GM06990 (cell line): ENCODE data around the gene ACKR1.

ENCODE experiments used
- DNase-seq: peaks from one replicate; pipeline ENCODE4 v3.0.0-alpha.2; 2011; ENCODE audit not compliant: insufficient read length; ENCODE audit errors: extremely low read depth
- H3K27me3 ChIP-seq: replicated peaks from 2 replicates; pipeline ENCODE4 v1.6.0; 2011; ENCODE audit warnings: low read length; ENCODE audit not compliant: control insufficient read depth, insufficient read depth
- H3K36me3 ChIP-seq: 2 replicates; pipeline ENCODE4 v1.5.1; 2011; ENCODE audit warnings: low read length; ENCODE audit not compliant: control insufficient read depth, insufficient read depth
- H3K4me3 ChIP-seq: replicated peaks from 2 replicates; pipeline ENCODE4 v1.5.1; 2011; ENCODE audit warnings: low read depth, mild to moderate bottlenecking, control low read depth, low read length
- TF ChIP-seq, protein P1 (sequence below): IDR thresholded peaks from 2 replicates; pipeline ENCODE4 v1.5.1; 2011; ENCODE audit warnings: low read length, control low read depth, mild to moderate bottlenecking, inconsistent platforms; ENCODE audit not compliant: insufficient read depth, poor library complexity, severe bottlenecking

Gene ACKR1

DNA sequence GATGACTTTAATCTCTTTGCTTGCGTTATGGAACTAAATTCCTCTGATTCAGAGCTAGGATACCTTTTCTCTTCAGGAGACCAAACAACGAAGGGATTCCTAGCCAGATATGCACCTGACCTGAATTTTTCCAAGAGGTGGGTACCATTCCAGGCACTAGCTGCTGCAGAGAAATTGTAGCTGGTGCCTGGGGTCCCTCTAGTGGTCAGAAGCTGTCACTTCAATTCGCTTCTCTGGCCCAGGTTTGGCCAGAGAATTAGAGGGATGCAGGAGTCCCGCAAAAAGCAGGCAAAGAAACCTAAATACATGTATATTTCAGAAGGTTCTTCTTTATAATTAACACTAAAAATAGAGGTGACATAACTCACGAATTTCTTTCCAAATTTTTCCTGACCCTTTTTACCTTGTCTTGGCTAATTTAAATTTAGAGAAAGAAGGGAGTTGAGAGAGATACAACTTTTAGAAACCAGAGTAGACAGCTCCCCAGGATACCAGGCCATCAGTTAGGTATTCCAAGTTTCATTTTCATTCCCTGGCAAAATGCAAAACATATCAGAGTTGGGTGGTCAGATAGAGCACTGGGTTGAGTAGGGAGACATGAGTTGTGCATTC lies 9.6 kb downstream of the ACKR1 start:
- Histone ChIP-seq H3K36me3 (no peaks in the 10 kb centered on the region), H3K4me3 (no peak overlapping the region), H3K27me3 (no peaks in the 10 kb centered on the region; the same call in 1 of the 2 replicates)
- no peak for DNase-seq
- TF ChIP-seq, protein P1, sequence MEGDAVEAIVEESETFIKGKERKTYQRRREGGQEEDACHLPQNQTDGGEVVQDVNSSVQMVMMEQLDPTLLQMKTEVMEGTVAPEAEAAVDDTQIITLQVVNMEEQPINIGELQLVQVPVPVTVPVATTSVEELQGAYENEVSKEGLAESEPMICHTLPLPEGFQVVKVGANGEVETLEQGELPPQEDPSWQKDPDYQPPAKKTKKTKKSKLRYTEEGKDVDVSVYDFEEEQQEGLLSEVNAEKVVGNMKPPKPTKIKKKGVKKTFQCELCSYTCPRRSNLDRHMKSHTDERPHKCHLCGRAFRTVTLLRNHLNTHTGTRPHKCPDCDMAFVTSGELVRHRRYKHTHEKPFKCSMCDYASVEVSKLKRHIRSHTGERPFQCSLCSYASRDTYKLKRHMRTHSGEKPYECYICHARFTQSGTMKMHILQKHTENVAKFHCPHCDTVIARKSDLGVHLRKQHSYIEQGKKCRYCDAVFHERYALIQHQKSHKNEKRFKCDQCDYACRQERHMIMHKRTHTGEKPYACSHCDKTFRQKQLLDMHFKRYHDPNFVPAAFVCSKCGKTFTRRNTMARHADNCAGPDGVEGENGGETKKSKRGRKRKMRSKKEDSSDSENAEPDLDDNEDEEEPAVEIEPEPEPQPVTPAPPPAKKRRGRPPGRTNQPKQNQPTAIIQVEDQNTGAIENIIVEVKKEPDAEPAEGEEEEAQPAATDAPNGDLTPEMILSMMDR, result peak; percentile 96

DNA sequence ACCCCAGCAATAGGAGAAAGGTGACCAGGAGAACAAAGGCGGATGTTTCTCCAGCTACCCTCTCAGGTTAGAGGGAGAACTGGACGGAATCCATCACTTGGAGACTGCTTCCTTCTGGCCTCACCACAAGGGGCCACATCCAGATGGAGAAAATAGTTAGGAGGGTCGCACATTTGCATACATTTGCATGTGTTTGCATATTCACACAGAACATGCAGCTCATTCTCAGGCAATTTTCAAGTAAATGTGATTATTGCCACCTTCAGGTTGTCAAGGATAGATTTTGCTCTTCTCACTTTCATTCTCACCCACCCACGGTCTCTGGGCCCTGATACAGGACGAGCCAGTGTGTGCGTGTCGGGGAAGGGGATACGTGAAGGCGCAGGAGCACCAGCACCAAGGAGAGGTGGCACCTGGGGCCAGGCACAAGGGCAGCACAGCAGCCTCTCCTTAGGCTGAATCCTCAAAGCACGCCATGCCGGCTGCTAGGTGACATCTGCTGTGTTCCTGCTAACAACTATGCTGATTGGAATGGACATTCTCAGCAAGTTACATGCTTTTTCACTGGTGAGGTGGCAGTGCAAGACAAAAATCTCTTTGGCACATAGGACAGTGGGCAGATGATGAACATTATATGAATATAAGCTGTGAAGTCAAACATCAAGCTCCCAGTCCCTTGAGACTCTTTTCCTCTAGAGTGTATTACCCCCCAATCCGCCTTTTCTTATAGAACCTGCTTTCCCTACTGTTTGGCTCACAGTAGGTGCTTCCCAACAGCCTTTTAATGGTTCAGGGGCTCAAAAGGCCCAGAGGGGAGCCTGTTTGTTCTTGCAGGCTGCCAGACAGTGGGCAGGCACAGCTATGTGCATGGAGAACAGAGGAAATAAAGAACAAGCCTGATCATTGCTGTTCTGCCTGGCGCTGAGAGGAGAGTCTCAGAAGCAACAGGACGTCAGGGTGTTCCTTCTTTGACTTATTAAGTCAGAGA lies 14.3 kb downstream of the ACKR1 start:
- TF ChIP-seq, protein P1, result no peak
- Histone ChIP-seq H3K36me3 (no peaks in the 10 kb centered on the region), H3K27me3 (no peaks in the 10 kb centered on the region; the same call in 1 of the 2 replicates), H3K4me3 (no peak overlapping the region)
- DNase-seq, result no peak

DNA sequence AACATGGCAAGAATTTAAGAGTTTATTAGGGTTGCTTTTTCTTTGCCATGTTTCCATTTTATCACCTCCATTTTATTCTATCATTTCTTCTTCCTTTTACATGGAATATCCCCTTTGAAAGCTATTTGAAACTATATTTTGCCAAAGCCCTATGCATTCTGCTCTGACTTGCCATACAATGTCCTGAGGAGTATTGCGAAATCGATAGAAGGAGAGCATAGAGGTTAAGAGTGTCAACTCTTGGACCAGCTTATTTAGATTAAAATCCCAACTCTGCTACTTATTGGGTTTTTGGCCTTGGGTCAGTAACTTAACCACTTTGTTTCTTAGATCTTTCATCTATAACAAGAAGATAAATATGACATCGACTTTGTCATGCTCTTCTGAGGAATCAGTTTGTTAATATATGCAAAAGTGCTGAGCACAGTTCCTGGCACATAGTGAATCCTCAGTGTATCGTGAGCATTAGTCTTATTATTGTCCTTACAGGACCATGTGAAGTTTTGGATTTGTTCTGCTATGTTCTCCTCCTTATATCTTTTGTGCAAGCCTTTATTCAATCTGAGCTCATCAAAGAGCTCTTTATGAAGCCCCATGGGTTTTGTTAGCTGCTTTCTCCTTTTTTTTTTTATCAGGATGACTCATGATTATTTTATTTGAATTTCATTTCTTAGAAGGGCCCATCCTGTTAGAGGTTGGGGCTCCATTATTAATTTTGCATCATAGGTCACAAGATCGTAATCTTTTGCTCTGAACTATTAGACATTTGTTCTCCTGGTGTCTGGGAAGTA lies 17.6 kb downstream of the ACKR1 start:
- Histone ChIP-seq H3K36me3 (no peaks in the 10 kb centered on the region), H3K4me3 (no peak overlapping the region), H3K27me3 (no peaks in the 10 kb centered on the region; the same call in 1 of the 2 replicates)
- TF ChIP-seq, protein P1, result no peak
- DNase-seq, result no peak

DNA sequence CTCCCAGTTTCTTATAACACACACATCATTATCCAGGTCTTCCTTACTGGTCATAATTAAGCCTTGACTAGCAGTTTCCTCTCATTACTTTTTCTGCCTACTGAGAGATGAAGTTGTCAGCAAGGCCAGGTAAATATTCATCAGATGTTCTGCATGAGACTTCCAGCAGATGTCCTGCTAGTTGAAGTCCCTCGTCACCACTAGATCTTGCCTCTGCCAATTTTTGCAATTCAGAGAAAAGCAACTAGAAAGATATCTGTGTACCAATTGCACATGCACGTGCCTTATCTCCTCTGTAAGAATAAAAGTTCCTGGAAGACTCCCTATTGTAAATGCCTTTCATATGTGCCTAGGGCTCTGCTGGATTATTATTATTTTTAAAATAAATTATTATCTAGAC lies 18.3 kb downstream of the ACKR1 start:
- no peaks in the 10 kb centered on the region; the same call in 1 of the 2 replicates for H3K27me3 ChIP-seq
- TF ChIP-seq, protein P1, result no peak
- H3K36me3 ChIP-seq, result no peaks in the 10 kb centered on the region
- DNase-seq, result no peak
- H3K4me3 ChIP-seq, result no peak overlapping the region

DNA sequence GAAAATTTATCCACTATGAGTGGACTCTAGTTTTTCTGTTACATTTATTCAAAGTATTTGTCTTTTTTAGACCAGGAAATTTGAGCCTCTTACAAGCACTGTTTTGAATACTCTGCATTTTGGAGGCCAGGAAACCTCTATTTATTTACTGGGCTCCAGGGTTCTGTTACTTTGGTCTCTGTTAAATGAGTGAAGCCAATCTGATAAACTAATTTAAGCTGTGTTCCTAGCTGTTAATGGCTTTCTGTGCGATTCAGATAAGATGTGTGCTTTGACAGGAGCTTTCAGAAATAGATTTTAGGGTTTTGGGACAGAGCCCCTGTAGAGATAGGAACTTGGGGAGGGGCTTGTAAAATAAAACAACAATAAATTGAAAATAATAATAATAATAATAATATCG lies 23.9 kb downstream of the ACKR1 start:
- H3K27me3 ChIP-seq, result no peaks in the 10 kb centered on the region
- TF ChIP-seq, protein P1, result no peak
- H3K36me3 ChIP-seq, result no peaks in the 10 kb centered on the region
- H3K4me3 ChIP-seq, result no peak overlapping the region
- DNase-seq, result no peak
